T-helper 2 cell treated with Interferon-gamma antibody and Interleukin-4, amounts not matched to agents 100 ng/mL and 5 ng/mL, for 36 hours (primary cell): ENCODE results near the gene USP13. TPM values are rescaled to one million over a fixed set of nuclear protein-coding genes. Genes with fewer than 3 reads are reported as not detected.

Experiments
- intact Hi-C: fragments of 100-400 bp; cut with micrococcal nuclease; formaldehyde crosslinking; loops from one replicate; pipeline ENCODE4 v1.15.1; 2023
- total RNA-seq: library from RNA; stranded (reverse); gene quantifications from 2 replicates; pipeline ENCODE4 v1.2.3, GENCODE V29; 2022

The USP13 gene
- total RNA-seq, 1 donor from 2014 or later: 13.0 TPM

GRCh38 chr3:179697736-179698332, 45.0 kb downstream of the USP13 start:
- intact Hi-C loops: no loop called here

- intact Hi-C loops: no loop called here
Measured at GRCh38 chr3:179700716-179701115, 47.9 kb downstream of the USP13 start.

GRCh38 chr3:179701176-179701827, 48.5 kb downstream of the USP13 start:
- intact Hi-C loops: no loop called here

- intact Hi-C loops: no loop called here
Measured at GRCh38 chr3:179702271-179702947, 49.6 kb downstream of the USP13 start.

GRCh38 chr3:179703816-179704215, 51.0 kb downstream of the USP13 start:
- intact Hi-C loops: no loop called here

- intact Hi-C loops: no loop called here
Measured at GRCh38 chr3:179706233-179706632, 53.4 kb downstream of the USP13 start.

- intact Hi-C loops: no loop called here
Measured at GRCh38 chr3:179710079-179710478, 57.2 kb downstream of the USP13 start.

GRCh38 chr3:179713643-179714090, 60.8 kb downstream of the USP13 start:
- intact Hi-C loops: no loop called here

GRCh38 chr3:179715582-179715981, 62.7 kb downstream of the USP13 start:
- intact Hi-C loops: no loop called here

GRCh38 chr3:179716226-179716625, 63.4 kb downstream of the USP13 start:
- intact Hi-C loops: no loop called here

- intact Hi-C loops: no loop called here
Measured at GRCh38 chr3:179716811-179717210, 64.0 kb downstream of the USP13 start.

- intact Hi-C loops: no loop called here
Measured at GRCh38 chr3:179717219-179717618, 64.4 kb downstream of the USP13 start.

GRCh38 chr3:179719048-179719734, 66.4 kb downstream of the USP13 start:
- intact Hi-C loops: no loop called here

GRCh38 chr3:179720196-179720595, 67.4 kb downstream of the USP13 start:
- intact Hi-C loops: no loop called here

- intact Hi-C loops: no loop called here
Measured at GRCh38 chr3:179723617-179724016, 70.8 kb downstream of the USP13 start.

- intact Hi-C loops: no loop called here
Measured at GRCh38 chr3:179726075-179726699, 73.3 kb downstream of the USP13 start.

GRCh38 chr3:179729086-179729485, 76.2 kb downstream of the USP13 start:
- intact Hi-C loops: no loop called here

- intact Hi-C loops: no loop called here
Measured at GRCh38 chr3:179729981-179730380, 77.1 kb downstream of the USP13 start.

- intact Hi-C loops: no loop called here
Measured at GRCh38 chr3:179730506-179730905, 77.7 kb downstream of the USP13 start.

- intact Hi-C loops: no loop called here
Measured at GRCh38 chr3:179731544-179731943, 78.7 kb downstream of the USP13 start.

- intact Hi-C loops: no loop called here
Measured at GRCh38 chr3:179732661-179733348, 80.0 kb downstream of the USP13 start.
